ENCODE data around the gene MYZAP. TPM values are rescaled to one million over a fixed set of nuclear protein-coding genes. Genes with fewer than 3 reads are reported as not detected.

MYZAP gene
- total RNA-seq, 1 experiment from 2014 or later = not detected

GRCh38 chr15:57665194-57665593, 73.5 kb downstream of the MYZAP start:
- POLR2A ChIA-PET (ENCODE audit: low non-redundant PET) = no interaction called here
- CTCF ChIA-PET = no interaction called here
- TF ChIP-seq EZH2 (IDR thresholded peaks at IDR 0.05; ENCODE audit: borderline replicate concordance, low read depth, low read length, poor library complexity, severe bottlenecking) = no peak
- TF ChIP-seq CTCF (conservative IDR thresholded peaks at IDR 0.05; ENCODE audit: low read depth, low read length) = no peak
- no peak for DNase-seq (ENCODE audit: low spot score)
- BruUV-seq (replicated peaks) = no TSS peak
- no peak overlapping the region for H3K4me3 ChIP-seq (ENCODE audit: low read depth, low read length, poor library complexity, severe bottlenecking)
- peaks cover 11% of the 10 kb centered on the region for H3K27me3 ChIP-seq (replicated peaks; ENCODE audit: insufficient read depth, low read depth, low read length, poor library complexity)
- no peaks in the 10 kb centered on the region for H3K9me3 ChIP-seq (ENCODE audit: low read depth, low read length, poor library complexity, severe bottlenecking)
- H3K4me1 ChIP-seq (ENCODE audit: insufficient read depth, low read length, poor library complexity, severe bottlenecking) = no peaks in the 10 kb centered on the region
- H3K36me3 ChIP-seq (ENCODE audit: insufficient read depth, low read length, poor library complexity, severe bottlenecking) = no peaks in the 10 kb centered on the region
- no peak overlapping the region for H3K27ac ChIP-seq (ENCODE audit: low read depth, low read length, poor library complexity, severe bottlenecking)
- intact Hi-C loops (cut with micrococcal nuclease; ENCODE audit: unreplicated experiment) = loop anchor here (5.0 to 10.0 kb wide), 3 partner anchors 100 to 410 kb away; no protein-coding TSS in a partner anchor

- Histone ChIP-seq H3K36me3 (ENCODE audit: insufficient read depth, low read length, poor library complexity, severe bottlenecking) (no peaks in the 10 kb centered on the region), H3K4me1 (ENCODE audit: insufficient read depth, low read length, poor library complexity, severe bottlenecking) (no peaks in the 10 kb centered on the region), H3K9me3 (ENCODE audit: low read depth, low read length, poor library complexity, severe bottlenecking) (no peaks in the 10 kb centered on the region), H3K27ac (ENCODE audit: low read depth, low read length, poor library complexity, severe bottlenecking) (no peak overlapping the region), H3K4me3 (ENCODE audit: low read depth, low read length, poor library complexity, severe bottlenecking) (no peak overlapping the region), H3K27me3 (replicated peaks; ENCODE audit: insufficient read depth, low read depth, low read length, poor library complexity) (peaks cover 12% of the 10 kb centered on the region)
- intact Hi-C loops (cut with micrococcal nuclease; ENCODE audit: unreplicated experiment) = loop anchor here (5.0 to 10.0 kb wide), 3 partner anchors 101 to 409 kb away; no protein-coding TSS in a partner anchor
- TF ChIP-seq CTCF (conservative IDR thresholded peaks at IDR 0.05; ENCODE audit: low read depth, low read length) (no peak), EZH2 (IDR thresholded peaks at IDR 0.05; ENCODE audit: borderline replicate concordance, low read depth, low read length, poor library complexity, severe bottlenecking) (no peak)
- ChIA-PET CTCF (no interaction called here), POLR2A (ENCODE audit: low non-redundant PET) (no interaction called here)
- BruUV-seq (replicated peaks) = no TSS peak
- DNase-seq (ENCODE audit: low spot score) = no peak
These were observed 74.2 kb downstream of the MYZAP start for GRCh38 chr15:57665939-57666338.

- ChIA-PET CTCF (interaction anchor here (0.7 to 1.4 kb wide), 2 partner anchors 12 to 404 kb away, joined by 3 read pairs; no protein-coding TSS in a partner anchor), POLR2A (ENCODE audit: low non-redundant PET) (interaction anchor here (0.7 kb wide), 1 partner anchor 120 kb away, joined by 4 read pairs; no protein-coding TSS in a partner anchor)
- no peak overlapping the region for H3K4me3 ChIP-seq (ENCODE audit: low read depth, low read length, poor library complexity, severe bottlenecking)
- no peak overlapping the region for H3K27ac ChIP-seq (ENCODE audit: low read depth, low read length, poor library complexity, severe bottlenecking)
- no peaks in the 10 kb centered on the region for H3K4me1 ChIP-seq (ENCODE audit: insufficient read depth, low read length, poor library complexity, severe bottlenecking)
- TF ChIP-seq CTCF (conservative IDR thresholded peaks at IDR 0.05; ENCODE audit: low read depth, low read length) (peak; percentile 57), EZH2 (IDR thresholded peaks at IDR 0.05; ENCODE audit: borderline replicate concordance, low read depth, low read length, poor library complexity, severe bottlenecking) (no peak)
- peak; percentile 53 for DNase-seq (ENCODE audit: low spot score)
- no TSS peak for BruUV-seq (replicated peaks)
- intact Hi-C loops (cut with micrococcal nuclease; ENCODE audit: unreplicated experiment) = loop anchor here (5.0 to 10.0 kb wide), 3 partner anchors 103 to 407 kb away; no protein-coding TSS in a partner anchor
- H3K9me3 ChIP-seq (ENCODE audit: low read depth, low read length, poor library complexity, severe bottlenecking) = no peaks in the 10 kb centered on the region
- peaks cover 8% of the 10 kb centered on the region for H3K27me3 ChIP-seq (replicated peaks; ENCODE audit: insufficient read depth, low read depth, low read length, poor library complexity)
- no peaks in the 10 kb centered on the region for H3K36me3 ChIP-seq (ENCODE audit: insufficient read depth, low read length, poor library complexity, severe bottlenecking)
These were observed 75.6 kb downstream of the MYZAP start for GRCh38 chr15:57667171-57667849.
